ENCODE measurements around the gene MYPOP. TPM values are rescaled to one million over a fixed set of nuclear protein-coding genes. Genes with fewer than 3 reads are reported as not detected.

Gene MYPOP
- total and polyA plus RNA-seq, 10 of the 15 experiments (the other 5 are each of a cell fraction or from before 2014, with no cell fraction given) = 0.47 to 9.4 (median 1.4) TPM

DNA sequence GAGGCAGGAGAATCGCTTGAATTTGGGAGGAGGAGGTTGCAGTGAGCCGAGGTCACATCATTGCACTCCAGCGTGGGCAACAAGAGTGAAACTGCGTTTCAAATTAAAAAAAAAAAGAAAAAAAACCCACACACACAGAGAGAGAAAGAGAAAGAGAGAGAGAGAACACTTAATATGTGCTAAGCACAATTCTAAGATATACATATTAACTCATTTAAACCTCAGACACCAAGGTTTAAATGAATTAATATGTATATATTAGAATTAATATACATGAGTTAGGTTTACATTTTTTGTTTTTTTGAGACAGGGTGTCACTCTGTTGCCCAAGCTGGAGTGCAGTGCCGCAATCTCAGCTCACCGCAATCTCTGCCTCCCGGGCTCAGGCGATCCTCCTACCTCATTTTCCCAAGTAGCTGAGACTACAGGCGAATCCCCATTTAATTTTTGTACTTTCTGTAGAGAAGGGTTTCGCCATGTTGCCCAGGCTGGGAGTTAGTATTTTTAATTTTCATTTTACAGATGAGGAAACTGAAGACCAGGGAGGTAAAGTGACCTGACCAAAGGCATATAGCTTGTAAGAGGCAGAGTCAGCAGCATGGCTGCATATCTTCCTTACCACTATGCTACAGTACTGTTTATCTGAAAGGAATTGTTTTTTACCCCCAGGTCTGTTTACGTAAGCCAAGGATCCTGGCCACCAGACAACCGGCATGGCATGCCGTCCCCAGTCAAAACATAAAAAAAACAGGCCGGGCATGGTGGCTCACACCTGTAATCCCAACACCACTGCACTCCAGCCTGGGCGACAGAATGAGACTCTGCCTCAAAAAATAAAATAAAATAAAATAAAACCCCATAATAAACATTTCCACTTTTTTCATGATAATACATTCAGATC is 41.8 kb downstream of the MYPOP start:
- 89% methylated on average over 15 of the region's 15 CpGs for WGBS (ENCODE audit: insufficient coverage, insufficient replicate concordance, low lambda C conversion rate, missing lambda C conversion rate)
- FAIRE-seq (no peak), ATAC-seq (no peak), DNase-seq (ENCODE audit: low read depth, low spot score) (no peak)
- no peak overlapping the region for H2AFZ ChIP-seq (ENCODE audit: control insufficient read depth, low read depth, low read length)
- BruUV-seq (replicated peaks) = no TSS peak
- peaks cover 0 to 6% of the 10 kb centered on the region in 2 experiments; a peak in 2 of 4 replicates for H3K27me3 ChIP-seq (replicated peaks in 1 of 2; ENCODE audit: control insufficient read depth in 2 of 2, insufficient read depth in 2 of 2, low read length in 1 of 2)
- H4K20me1 ChIP-seq (ENCODE audit: control insufficient read depth, insufficient read depth) = no peaks in the 10 kb centered on the region
- intact Hi-C loops (cut with micrococcal nuclease; ENCODE audit: unreplicated experiment) (no loop called here), in situ Hi-C loops (cut with MboI) (no loop called here)
- ChIA-PET SMC1A (ENCODE audit: uncharacterized antibody, unreplicated experiment) (interaction anchor here (0.7 to 1.2 kb wide), 2 partner anchors 44 to 135 kb away, joined by 3 read pairs; partner anchors contain the start of gene CCDC61), POLR2A (interaction anchor here (0.6 to 8.2 kb wide), 4 partner anchors 22 to 56 kb away, joined by 3 to 178 read pairs (median 4); partner anchors contain the start of genes IRF2BP1 and MYPOP), RAD21 (ENCODE audit: unreplicated experiment) (interaction anchor here (1.0 to 1.4 kb wide), 5 partner anchors 19 to 156 kb away, joined by 3 to 6 read pairs (median 4); partner anchors contain the start of genes DMWD and SIX5), CTCF (interaction anchor here (0.6 to 9.2 kb wide), 4 partner anchors 23 to 797 kb away, joined by 3 to 194 read pairs (median 5); partner anchors contain the start of genes IRF2BP1 and QPCTL)
- TF ChIP-seq FOS (IDR thresholded peaks at IDR 0.05; ENCODE audit: borderline replicate concordance, extremely low read depth, insufficient read length) (no peak), RELA (IDR thresholded peaks at IDR 0.05; ENCODE audit: borderline replicate concordance, partially characterized antibody) (no peak), JUND (IDR thresholded peaks at IDR 0.05; ENCODE audit: low read depth, low read length) (no peak), HCFC1 (IDR thresholded peaks at IDR 0.05; ENCODE audit: low read length) (no peak), ZBED1 (IDR thresholded peaks at IDR 0.05; ENCODE audit: borderline replicate concordance) (no peak), CHD1 (IDR thresholded peaks at IDR 0.05; ENCODE audit: low read depth, low read length) (no peak), ZNF384 (IDR thresholded peaks at IDR 0.05; ENCODE audit: borderline replicate concordance, low read depth, low read length) (no peak), CREM (IDR thresholded peaks at IDR 0.05; ENCODE audit: low read depth) (no peak), KDM1A (IDR thresholded peaks at IDR 0.05; ENCODE audit: borderline replicate concordance) (no peak), MTA2 (IDR thresholded peaks at IDR 0.05; ENCODE audit: low read depth) (no peak)
- TF ChIP-seq, protein P1, sequence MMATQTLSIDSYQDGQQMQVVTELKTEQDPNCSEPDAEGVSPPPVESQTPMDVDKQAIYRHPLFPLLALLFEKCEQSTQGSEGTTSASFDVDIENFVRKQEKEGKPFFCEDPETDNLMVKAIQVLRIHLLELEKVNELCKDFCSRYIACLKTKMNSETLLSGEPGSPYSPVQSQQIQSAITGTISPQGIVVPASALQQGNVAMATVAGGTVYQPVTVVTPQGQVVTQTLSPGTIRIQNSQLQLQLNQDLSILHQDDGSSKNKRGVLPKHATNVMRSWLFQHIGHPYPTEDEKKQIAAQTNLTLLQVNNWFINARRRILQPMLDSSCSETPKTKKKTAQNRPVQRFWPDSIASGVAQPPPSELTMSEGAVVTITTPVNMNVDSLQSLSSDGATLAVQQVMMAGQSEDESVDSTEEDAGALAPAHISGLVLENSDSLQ (IDR thresholded peaks at IDR 0.05) = no peak
- H3K36me3 ChIP-seq (ENCODE audit: control insufficient read depth in 2 of 2, insufficient read depth in 2 of 2, low read length in 1 of 2) = peaks cover 0 to 11% of the 10 kb centered on the region in 2 experiments; a peak in 1 of 4 replicates
- peak overlapping the region; percentile 8; the same call in 1 of the 2 replicates for H3K27ac ChIP-seq (ENCODE audit: control insufficient read depth, insufficient read depth)
- H3K4me3 ChIP-seq = peak overlapping the region; percentile 97
- peak overlapping the region; percentile 10; the same call in 1 of the 2 replicates for H3K4me2 ChIP-seq (ENCODE audit: control insufficient read depth, insufficient read depth)
- peaks cover 5% of the 10 kb centered on the region for H3K4me1 ChIP-seq (ENCODE audit: control insufficient read depth, insufficient read depth, low read length)
- H3K79me2 ChIP-seq (ENCODE audit: control insufficient read depth, insufficient read depth, low read length) = peaks cover 31% of the 10 kb centered on the region
- H3K9ac ChIP-seq (ENCODE audit: control insufficient read depth, insufficient read depth, low read length) = peak overlapping the region; percentile 25; the same call in 1 of the 2 replicates
- H3K9me3 ChIP-seq (replicated peaks; ENCODE audit: control insufficient read depth, insufficient read depth, low read length) = no peaks in the 10 kb centered on the region

All from GM12878 (cell line).